ENCODE results near the gene ART3.

ART3 gene

DNA sequence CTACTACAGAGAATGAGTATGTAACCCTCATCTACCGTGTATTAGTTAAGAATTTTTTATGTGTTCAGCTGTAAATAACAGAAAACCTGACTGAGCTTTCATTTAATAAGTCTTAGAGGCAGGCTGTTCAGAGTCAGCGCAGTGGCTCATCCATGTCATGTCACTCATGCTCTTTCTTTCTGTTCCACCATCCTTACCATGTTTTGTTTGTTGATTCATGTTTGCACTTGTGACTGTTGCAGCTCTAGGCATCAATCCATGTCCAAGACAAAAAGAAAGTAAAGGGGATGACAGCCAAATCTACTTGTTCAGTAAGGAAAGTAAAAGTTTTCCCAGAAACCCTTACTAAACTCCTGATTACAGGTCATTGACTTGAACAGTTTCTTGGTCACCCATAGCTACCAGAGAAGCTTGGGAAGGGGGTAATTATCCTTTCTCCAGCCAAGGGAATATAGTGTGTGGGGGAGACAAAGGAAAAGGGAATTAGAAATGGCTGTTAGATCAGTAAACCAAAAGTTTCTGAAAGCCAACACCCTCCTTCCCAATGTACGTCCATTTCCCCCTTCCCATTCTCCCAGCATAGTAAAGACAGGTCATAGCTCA is 9.0 kb downstream of the ART3 start:
- DNase-seq (ENCODE audit: low spot score) = no peak
- Histone ChIP-seq H3K27ac (no peak overlapping the region), H3K4me3 (no peak overlapping the region)
- no peak for TF ChIP-seq CTCF (IDR thresholded peaks at IDR 0.05)

- Histone ChIP-seq H3K27ac (no peak overlapping the region), H3K4me3 (no peak overlapping the region)
- no peak for DNase-seq (ENCODE audit: low spot score)
- no peak for TF ChIP-seq CTCF (IDR thresholded peaks at IDR 0.05)
Measured at GRCh38 chr4:76084542-76084941, 10.0 kb downstream of the ART3 start.

- DNase-seq (ENCODE audit: low spot score) = no peak
- no peak for TF ChIP-seq CTCF (IDR thresholded peaks at IDR 0.05)
- Histone ChIP-seq H3K4me3 (peak overlapping the region; percentile 10), H3K27ac (no peak overlapping the region)
Measured at GRCh38 chr4:76087007-76087769, 12.7 kb downstream of the ART3 start.

DNA sequence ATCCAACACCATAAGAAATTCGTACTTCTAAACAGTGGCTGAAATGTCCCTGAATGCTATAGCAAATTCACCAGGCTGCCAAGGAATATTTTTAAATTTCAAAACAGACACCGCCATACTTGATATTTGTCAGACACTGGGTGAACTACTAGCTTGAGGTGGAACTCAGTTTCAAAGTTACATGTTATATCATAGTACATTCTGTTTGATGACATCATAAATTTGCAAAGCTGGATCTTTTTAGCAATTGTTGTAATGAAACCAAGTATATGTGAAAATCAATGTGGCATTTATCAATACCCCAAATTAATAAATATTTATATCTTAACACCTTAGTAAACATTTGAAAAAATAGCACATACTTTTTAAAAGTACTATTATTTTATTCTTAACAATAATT is 14.2 kb downstream of the ART3 start:
- Histone ChIP-seq H3K27ac (no peak overlapping the region), H3K4me3 (no peak overlapping the region)
- DNase-seq (ENCODE audit: low spot score) = no peak
- TF ChIP-seq CTCF (IDR thresholded peaks at IDR 0.05) = no peak

GRCh38 chr4:76090241-76090691 is 15.8 kb downstream of the ART3 start:
- Histone ChIP-seq H3K27ac (no peak overlapping the region), H3K4me3 (no peak overlapping the region)
- no peak for DNase-seq (ENCODE audit: low spot score)
- TF ChIP-seq CTCF (IDR thresholded peaks at IDR 0.05) = no peak

DNA sequence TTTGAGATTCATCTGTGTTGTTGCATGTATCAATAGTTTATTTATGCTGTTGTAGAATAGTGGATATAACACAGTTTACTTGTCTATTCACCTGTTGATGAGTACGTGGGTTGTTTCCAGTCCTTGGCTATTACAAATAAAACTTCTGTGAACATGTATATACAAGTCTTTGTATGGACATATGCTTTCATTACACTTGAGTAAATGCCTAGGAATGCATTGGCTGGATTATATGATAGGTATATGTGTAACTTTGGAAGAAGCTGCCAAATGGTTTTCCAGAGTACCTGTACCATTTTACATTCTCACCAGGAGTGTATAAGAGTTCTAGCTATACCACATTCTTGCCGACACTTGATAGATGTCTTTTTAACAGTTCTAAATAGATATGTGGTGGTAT is 16.5 kb downstream of the ART3 start:
- H3K4me3 ChIP-seq = no peak overlapping the region
- DNase-seq (ENCODE audit: low spot score) = no peak
- TF ChIP-seq CTCF (IDR thresholded peaks at IDR 0.05) = no peak
- no peak overlapping the region for H3K27ac ChIP-seq

- Histone ChIP-seq H3K27ac (no peak overlapping the region), H3K4me3 (no peak overlapping the region)
- no peak for TF ChIP-seq CTCF (IDR thresholded peaks at IDR 0.05)
- DNase-seq (ENCODE audit: low spot score) = no peak
Measured at GRCh38 chr4:76095568-76095967, 21.1 kb downstream of the ART3 start.
